Retinal pigment epithelial cell (primary cell): Measurements from ENCODE around the gene CES4A.
A peak's percentile ranks its signal among the peaks of the same experiment; 100 is the strongest.

Experiments used
- DNase-seq: peaks from one replicate; pipeline ENCODE4 v3.0.0-alpha.2; 2010; ENCODE audit warnings: low read depth
- H3K4me3 ChIP-seq: 2 replicates; pipeline ENCODE4 v1.5.1; 2011; ENCODE audit warnings: mild to moderate bottlenecking, low read length, control low read depth, moderate library complexity
- CTCF ChIP-seq: conservative IDR thresholded peaks from 2 replicates; pipeline ENCODE4 v1.5.1; 2011; ENCODE audit warnings: low read depth, low read length, control low read depth, inconsistent platforms

Gene CES4A

GRCh38 chr16:67011274-67011673, 22.9 kb downstream of the CES4A start:
- H3K4me3 ChIP-seq = no peak overlapping the region
- no peak for DNase-seq
- TF ChIP-seq CTCF = no peak

- H3K4me3 ChIP-seq = peak overlapping the region; percentile 38
- DNase-seq = no peak
- no peak for TF ChIP-seq CTCF
Observed at GRCh38 chr16:67013233-67013822, 24.9 kb downstream of the CES4A start.

- TF ChIP-seq CTCF = peak; percentile 1
- no peak for DNase-seq
- peak overlapping the region; percentile 38 for H3K4me3 ChIP-seq
Observed at GRCh38 chr16:67013823-67014633, 25.6 kb downstream of the CES4A start.

GRCh38 chr16:67014634-67015312, 26.4 kb downstream of the CES4A start:
- peak overlapping the region; percentile 35 for H3K4me3 ChIP-seq
- no peak for TF ChIP-seq CTCF
- no peak for DNase-seq

- no peak for DNase-seq
- no peak for TF ChIP-seq CTCF
- H3K4me3 ChIP-seq = no peak overlapping the region
Observed at GRCh38 chr16:67015313-67015731, 26.9 kb downstream of the CES4A start.

- no peak for TF ChIP-seq CTCF
- no peak overlapping the region for H3K4me3 ChIP-seq
- DNase-seq = no peak
Observed at GRCh38 chr16:67016143-67016542, 27.8 kb downstream of the CES4A start.
